Measurements from ENCODE around the gene DEPP1.
A peak's percentile ranks its signal among the peaks of the same experiment; 100 is the strongest.

Gene DEPP1

DNA sequence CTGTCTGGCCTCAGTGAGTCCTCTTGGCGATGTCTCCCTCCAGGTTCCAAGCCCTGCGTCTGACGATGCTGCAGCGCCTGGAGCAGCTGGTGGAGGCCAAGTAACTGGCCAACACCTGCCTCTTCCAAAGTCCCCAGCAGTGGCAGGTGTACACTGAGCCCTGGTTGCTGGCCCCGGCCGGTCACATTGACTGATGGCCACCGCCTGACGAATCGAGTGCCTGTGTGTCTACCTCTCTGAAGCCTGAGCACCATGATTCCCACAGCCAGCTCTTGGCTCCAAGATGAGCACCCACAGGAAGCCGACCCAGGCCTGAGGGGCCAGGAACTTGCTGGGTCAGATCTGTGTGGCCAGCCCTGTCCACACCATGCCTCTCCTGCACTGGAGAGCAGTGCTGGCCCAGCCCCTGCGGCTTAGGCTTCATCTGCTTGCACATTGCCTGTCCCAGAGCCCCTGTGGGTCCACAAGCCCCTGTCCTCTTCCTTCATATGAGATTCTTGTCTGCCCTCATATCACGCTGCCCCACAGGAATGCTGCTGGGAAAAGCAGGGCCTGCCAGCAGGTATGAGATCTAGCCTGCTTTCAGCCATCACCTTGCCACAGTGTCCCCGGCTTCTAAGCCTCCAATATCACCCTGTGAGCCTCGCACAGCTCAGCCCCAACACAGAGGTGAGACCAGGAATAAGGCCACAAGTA is 14.8 kb upstream of the DEPP1 start:
- no peak for DNase-seq

DNA sequence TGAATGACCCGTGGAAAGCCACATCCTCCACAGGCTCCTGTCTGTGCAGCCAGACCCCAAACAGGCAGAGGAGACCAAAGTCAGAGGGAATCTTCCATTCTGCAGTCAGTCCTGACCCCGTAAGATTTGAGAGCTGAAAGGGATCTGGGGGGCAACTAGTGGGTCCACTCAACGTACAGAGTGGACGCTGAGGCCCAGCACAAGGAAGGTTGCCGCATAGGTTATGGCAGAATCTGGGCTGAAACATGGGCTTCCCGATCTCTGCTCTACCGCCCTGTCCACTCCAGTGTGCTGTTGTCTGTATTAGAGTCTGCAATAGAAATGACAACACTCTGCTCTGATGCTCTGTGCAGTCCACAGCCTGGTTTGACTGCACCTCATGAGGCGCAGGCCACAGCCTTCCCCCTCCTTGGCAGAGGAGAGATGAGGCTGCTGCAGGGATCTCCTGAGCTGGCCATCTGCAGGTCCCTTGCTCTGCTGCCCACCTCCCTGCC is 14.2 kb upstream of the DEPP1 start:
- no peak for DNase-seq

DNA sequence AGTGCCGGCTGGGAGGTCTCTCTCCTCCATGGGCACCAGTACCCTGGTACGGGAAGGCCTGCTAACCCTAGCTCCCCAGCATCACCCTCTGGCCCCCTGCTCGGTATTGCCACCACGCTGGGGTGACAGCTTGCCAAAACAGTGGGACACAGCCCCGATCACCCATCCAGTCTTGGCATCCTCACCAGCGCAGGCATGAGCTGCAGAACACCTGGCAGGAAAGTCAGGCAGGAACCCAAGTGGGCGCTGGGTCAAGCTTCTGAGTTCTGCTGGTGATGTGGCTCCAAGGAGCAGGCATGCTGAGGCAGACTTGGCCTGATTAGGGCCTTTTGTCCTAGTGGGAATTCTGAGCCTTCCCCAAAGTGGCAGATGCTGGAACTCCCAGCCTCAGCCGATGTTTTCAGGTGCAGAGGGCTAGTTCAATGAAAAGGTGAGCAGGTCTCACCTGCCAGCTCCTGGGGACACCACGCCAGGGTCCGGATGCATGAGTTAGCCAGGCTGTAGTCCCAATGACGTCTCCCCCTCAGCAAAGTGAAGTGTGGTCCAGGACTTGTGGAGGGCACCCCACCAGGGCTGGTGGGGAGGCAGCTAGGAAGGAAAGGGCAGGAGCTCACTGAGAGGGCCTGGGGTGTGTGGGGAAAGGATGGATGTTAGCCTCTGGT is 13.6 kb upstream of the DEPP1 start:
- no peak for DNase-seq

DNA sequence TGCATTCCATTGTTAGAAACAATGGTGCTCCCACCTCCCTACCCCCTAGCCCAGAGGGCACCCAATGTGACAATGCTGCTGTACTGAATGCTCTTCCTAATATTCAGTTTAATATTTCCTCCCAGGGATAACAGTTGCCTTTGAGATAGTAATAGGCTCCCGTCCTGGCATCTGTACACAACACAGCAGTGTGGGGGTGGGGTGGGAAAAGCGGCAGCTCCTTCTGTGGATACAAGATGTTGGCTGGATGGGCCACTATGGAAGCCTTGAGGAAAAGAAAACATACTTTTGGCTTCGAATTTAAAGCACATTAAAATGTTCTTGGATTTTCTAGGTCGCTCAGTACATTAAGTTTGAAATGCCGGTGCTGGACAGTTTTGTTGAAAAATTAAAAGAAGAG is 13.0 kb upstream of the DEPP1 start:
- no peak for DNase-seq

DNA sequence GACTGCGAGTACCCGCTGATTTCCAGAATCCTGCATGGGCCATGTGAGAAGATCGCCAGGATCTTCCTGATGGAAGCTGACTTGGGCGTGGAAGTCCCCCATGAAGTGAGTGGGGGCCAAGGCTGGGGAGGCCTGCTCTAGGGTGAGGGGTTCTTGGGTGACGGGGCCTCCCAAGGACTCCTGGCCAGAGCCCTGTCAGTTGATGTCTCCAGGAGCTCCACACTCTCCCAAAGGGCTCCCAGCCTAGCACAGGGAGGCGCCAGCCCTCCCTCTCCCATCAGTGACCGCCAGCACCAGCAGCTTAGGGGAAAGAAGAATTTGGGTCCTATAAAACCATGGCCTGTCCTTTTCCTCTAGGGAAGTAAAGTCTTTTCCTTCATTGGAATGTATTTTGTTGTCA is 12.4 kb upstream of the DEPP1 start:
- DNase-seq, result no peak

DNA sequence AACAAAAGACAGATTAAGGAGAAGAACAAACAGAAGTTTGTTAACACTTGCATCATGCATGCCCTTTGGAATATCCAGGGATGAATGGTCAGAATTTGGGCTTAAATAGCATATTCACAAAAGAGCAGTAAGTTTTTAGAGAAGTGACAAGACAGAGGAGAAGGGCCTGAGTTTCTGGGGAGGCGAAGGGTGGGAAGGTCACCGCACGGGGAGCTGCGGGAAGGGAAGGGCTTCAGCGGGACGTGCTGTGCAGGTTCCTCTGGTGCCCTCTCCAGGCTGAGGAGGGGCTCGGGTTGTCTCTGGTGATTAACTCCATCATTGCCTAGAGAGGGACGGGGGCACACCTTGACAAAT is 11.7 kb upstream of the DEPP1 start:
- peak in 1 of 2 experiments; percentile 6 for DNase-seq

DNA sequence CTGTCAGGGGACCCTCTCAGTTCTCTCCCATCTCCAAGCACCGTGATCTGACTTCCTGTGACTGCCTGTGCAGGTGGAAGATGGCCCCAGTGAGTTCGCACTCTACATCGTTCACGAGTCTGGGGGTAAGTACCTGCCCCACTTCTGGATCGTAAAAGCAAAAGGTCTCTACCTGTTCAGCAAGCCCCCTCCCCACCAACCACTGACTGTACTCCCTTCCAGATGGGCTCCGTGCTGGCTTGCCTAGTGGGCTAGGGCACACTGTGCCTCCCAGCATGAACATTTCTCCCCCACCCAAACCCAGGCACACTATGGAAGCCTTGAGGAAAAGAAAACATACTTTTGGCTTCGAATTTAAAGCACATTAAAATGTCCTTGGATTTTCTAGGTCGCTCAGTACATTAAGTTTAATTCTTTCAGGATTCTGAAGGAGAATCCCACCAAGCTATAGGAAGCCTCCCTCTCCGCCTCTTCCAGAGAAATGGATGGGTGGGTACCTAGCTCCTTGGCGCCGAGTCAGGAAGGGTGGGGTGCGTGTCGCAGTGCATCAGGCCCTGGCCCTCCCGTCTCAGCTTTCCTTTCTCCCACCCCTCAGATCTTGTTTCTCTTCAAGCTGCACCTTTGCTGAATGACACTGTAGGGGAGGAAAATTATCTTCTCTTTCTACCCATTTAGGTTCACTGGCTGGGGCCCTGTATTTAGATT is 11.1 kb upstream of the DEPP1 start:
- no peak for DNase-seq

DNA sequence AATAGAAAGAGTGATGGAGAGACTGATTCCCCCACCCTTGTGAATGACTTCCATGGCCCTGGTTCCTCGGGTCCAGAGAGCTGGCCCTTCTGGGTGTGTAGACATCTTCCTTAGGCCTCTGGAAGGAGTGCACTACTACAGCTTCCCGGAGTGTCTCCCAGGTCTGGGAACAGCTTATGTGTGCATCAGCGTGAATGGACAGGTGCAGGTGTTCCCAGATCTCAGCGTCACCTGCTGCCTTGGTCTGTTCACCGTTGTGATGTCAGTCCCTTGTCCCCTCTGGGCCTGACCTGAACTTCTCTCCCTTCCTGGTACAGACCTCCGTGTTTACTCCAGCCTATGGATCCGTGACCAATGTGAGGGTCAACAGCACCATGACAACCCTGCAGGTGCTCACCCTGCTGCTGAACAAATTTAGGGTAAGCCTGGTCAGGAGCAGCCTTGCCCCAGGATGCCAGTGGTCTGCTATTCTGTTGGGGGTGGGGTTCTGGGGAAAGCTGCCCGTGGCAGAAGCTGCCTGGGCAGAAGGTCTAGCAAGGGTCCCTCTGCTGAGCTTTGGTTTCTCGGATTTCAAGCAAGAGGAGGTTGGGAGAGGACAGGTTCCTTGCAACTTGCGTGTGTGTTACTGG is 10.5 kb upstream of the DEPP1 start:
- DNase-seq, result no peak

DNA sequence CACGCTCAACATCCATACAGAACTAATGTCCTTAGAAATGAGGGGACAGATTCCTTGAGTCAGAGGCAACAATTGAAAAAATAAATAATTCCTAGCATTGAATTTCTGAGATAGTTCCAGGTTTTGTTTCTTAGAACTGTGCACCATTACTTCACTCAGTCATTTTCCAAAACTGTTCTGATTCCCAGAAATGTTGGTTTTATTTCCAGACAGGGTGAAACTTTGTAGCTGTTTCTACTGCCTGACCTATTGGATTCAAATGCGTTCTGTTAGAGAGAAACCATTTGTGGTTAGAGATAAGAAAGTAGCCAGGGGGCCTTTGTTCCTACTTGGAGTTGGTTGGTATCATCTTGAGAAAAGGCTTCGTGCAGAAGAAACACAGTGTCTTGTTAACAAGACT is 8.1 kb upstream of the DEPP1 start:
- DNase-seq, result no peak

DNA sequence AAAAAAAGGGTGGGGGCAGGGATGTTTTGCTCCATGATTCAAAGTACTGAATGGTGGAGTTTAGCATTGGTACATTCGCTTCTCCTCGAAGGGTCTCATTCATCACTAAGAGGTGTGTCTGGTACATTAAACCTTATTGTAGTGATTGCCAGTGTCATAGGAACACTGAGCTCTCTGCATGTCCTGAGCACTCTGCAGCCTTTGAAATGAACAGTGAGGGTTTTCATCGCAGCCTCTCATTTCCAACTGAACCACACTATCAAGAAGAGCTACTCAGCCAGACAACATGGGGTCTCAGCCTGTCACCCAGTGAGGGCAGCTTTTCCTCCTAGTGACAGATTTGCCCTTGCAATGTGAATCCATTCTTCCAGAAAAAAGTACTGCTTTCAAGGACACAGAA is 7.6 kb upstream of the DEPP1 start:
- no peak for DNase-seq

DNA sequence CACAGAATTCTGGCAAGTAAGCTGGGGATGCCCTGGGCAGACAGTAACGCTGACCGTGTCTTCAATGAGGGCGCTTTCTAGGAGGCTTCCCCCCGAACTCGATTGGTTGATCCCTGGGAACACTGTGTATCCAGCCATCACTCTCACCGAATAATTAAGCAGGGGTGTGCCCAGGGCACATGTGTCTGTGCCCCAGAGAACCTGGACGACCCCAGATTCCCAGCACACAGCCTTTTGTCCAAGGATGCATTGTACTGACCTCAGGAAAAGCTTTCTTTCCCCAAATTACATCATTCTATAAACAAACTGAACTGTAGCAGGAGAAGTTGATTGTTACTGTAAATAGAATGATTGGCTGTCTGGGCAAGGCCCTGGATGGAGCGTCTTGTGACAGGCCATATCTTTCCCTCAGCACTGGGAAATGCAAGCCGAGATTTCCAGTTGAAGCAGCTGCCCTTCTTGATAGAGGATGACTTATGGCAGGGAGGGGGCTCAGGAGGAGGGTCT is 6.6 kb upstream of the DEPP1 start:
- no peak for DNase-seq

DNA sequence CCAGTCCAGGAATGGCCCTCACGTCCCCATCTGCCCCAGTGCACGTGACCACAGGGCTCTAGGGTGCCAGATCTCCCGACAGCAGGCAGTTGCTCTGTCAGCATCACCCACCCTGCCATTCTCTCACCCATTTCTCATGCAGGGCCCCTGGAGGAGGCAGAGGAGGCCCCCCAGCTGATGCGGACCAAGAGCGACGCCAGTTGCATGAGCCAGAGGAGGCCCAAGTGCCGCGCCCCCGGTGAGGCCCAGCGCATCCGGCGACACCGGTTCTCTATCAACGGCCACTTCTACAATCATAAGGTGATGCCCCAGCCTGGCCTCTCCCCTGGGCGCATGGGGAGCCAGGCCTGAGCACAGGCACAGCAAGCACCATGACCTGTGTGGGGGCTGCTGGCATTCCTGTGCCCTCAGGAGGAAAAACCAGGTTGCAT is 6.1 kb upstream of the DEPP1 start:
- DNase-seq, result no peak

DNA sequence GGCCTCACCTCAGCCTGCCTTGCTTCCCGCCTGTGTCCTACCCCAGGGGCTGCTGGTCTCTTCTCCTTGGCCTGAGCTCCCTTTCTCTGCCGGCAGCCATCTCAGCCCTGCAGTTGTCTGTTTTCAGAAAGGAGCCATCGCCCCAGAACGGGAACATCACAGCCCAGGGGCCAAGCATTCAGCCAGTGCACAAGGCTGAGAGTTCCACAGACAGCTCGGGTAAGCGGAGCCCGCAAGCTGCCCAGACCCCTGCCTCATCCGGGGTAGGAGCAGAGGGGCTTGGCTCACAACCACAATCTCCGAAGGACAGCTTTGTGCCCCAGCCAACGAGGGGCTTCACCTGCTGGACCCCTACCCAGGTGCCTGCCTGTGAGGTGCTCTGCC is 5.3 kb upstream of the DEPP1 start:
- no peak for DNase-seq

DNA sequence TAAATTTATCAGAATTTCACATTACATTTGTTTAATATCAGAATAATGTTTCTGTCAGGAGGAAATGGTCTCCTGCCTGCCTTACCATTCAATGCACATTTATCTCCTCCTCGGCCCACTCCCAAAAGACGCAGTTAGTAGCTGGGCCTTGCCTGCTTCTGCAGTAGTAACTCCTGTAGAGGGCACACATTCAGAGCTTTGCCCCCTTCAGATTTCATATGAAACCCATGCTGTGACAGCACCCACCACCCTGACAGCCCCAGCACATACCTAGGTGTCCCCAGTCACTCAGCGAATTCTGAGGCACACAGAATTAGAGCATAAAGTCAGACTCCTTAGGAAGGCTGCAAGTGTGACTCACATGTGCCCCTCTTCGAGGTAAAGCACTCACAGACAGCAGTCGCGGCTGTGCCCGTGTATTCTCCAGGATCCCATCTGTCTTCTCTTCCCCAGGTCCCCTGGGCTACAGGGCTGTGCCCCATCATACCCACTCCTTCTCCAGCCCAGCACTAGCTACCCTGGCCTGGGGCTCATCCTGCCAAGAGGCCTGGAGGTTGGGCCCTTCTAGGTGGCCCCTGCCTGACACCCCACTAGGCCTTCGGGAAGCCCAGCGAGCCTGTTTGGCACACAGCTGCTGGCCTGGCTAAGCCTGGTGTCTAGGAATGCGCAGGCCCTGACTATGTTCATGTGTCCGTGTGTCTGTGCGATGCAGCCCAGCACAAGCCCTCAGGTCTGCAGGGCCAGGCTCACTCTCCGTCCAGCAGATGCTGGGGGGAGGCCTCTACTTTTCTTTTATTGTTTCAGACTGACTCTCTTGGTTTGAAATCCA is 4.7 kb upstream of the DEPP1 start:
- no peak for DNase-seq

DNA sequence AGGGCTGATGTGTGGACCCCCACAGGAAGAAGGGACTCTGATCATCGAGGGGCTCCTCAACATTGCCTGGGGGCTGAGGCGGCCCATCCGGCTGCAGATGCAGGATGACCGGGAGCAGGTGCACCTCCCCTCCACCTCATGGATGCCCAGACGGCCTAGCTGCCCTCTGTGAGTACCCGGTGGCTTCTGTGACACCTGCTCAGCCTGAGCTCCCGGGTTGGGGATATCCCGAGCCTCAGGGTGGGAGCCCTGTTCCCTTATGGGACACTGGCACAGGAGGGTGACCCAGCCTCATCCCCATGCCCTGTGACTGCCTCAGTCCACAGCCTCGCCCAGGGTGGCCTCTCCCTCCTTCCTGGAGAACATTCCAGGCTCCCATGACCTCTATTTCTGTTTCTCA is 3.9 kb upstream of the DEPP1 start:
- no peak for DNase-seq

DNA sequence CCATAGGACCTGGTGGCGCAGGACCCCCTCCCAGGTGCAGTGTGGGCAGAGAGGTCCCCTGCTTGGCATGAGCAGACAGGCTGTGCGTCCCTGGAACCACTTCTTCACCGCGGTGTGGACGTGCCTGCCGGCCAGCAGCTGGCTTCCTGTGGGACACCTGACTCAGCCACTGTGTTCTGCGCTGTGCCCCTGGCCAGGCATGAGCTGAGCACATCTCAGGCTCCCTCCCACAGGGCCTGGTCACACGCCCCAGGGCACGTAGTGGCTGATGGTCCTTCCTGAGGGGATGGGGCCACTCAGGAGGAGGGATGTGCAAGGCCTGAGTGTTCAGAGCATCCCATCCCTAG is 3.5 kb upstream of the DEPP1 start:
- DNase-seq, result no peak

DNA sequence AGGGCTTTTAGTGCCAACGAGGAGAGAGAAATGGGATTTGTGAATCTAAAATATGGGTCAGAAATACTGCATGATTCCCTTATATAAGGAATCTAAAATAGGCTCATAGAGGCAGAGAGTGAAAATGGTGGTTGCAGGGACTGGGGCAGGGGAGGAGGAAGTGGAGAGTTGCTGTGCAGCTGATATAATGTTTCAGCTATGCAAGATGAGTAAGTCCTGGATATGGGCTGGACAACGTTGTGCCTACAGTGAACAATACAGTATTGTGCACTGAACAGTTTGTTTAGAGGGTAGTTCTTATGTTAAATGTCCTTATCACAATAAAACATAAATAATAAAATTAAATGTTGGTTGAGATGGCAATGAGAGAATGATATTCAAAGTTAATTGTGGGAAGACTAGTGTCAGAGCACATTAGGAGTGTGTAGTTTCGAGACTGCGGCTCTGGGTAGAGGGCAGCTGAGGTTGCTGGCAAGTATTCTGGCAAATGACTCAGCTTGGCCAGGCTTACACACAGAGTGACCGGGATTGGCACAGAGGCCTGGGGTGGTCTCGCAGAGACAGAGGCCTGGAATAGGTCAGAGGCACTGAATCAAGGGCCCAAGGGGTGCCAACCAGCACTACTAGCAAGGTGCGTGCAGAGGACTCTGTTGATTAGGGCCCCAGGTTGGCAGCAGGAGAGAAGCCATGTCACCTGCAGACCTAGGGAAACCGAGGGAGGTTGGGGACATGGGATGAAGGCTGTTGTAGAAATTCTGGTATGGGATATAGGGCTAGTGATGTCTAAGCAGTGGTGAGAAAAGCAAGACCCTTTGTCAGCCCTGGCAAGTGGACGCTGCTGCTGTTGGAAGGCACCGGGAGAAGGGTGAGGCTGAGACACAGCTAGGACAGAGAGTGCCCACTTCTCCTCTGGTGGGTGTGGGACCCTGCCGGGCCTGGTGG is 2.8 kb upstream of the DEPP1 start:
- no peak for DNase-seq

DNA sequence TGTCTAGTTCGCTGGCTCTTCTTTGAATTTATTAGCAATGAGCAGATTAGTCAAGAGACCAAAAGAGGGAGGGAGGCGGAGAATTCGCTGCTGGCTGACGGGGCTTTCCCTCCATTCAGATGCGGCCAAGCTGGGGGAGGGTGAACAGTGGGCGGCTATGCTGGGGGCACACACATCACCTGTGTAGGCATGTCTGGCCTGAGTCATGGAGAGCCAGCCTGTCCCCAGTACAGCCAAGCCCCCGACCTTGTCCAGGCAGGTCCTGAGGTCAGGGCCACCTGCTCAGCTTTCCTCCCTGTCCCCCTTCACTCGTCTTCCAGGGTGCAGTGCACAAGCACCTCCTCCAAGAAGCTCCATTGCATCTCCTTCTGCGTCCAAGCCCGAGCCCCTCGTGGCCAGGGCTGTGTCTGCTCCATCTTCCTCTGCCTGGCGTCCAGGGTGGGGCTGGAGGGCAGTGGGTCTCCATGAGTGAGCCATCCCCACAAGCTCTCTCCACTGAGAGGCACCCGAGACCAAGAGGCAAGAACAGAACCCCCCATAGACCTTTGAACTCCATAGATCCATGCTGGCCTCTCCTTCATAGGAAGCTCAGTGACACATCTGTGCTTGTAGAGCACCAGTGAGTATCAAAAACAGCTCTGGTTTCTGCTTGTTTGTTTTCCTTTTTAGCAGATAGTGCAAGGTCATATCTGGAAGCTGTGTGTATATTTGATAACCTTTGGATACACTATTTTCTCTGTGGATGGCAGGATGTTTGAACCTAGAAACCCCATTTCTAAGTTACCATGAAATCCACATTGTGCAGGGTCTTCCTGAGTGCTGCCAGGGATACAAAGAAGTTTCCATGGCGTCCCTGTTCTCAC is 1.9 kb upstream of the DEPP1 start:
- DNase-seq, result no peak

DNA sequence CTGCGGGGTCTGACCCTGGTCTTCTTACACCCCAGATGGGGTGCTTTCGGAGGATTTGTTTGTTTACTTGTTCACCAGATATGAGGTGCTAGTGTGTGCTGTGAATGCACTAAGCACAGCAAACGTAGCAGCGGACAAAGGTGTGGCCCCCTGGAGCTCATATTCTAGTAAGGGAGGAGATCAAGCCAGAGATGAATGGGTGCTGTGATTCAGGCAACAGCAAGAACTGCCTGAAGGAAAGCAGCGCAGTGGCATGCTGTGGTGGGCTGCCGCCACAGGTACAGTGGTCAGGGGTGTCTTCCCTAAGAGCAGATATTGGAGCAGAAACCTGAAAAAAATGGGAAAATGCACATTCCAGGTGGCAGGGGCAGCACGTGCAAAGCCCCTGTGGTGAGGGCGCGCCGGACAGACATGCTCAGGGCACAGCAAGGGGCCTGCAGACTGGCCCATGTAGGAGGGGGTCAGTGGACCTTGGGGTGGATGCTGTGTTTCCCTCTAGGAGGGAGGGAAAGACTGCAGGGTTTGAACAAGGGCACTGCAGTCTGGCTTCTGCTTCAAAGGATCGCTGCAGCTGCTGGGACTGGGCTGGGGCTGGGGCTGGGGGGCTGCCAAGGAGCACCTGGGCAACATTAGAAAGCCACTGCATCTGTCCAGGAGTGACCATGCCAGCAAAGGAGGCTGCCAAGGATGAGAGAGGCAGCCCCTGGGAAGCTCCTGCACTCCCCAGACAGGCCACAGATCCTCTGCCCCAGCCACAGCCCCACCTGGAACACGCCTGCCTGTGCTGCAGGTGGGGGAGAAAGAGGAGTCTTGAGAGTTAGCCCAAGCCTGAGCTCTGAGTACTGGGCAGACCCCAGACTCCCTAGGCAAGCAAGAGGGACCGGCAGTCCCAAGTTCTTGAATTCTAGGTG is 927 bp upstream of the DEPP1 start:
- DNase-seq, result no peak

DNA sequence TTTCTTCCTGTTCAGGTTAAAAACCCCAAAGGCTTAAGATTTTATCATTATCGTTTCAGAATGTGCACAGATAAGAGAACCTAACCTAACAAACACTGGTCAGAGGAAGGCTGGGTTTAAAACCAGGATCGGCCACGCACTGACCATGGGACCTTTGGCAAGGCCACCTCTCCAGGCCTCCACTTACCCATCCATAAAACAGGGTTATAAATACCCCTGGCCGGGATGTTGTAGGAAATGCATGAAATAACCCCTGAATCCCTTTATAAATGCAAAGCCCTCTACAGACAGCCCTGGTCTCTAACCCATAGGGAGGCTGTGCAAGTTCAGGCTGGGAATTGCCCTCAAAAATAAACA is 418 bp downstream of the DEPP1 start:
- DNase-seq, result no peak
